Measurements from ENCODE around the gene CPPED1.

Gene CPPED1

DNA sequence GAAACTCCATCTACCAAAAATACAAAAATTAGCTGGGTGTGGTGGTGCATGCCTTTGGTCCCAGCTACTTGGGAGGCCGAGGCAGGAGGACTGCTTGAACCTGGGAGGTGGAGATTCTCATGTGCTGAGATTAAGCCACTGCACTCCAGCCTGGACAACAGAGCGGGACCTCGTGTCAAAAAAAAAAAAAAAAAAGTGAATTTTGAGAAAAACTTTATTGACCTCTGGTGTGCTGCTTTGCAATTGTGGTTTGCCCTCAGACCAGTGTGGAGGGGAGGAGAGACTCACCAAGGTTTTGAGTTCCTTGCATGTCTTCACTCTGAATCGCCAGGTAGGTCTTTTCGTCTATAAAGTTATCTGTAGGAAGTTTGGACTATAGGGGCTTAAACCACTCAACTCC, 145.2 kb downstream of the CPPED1 start:
- no peak for TF ChIP-seq ZFX (IDR thresholded peaks at IDR 0.05)
- TF ChIP-seq, protein P1, sequence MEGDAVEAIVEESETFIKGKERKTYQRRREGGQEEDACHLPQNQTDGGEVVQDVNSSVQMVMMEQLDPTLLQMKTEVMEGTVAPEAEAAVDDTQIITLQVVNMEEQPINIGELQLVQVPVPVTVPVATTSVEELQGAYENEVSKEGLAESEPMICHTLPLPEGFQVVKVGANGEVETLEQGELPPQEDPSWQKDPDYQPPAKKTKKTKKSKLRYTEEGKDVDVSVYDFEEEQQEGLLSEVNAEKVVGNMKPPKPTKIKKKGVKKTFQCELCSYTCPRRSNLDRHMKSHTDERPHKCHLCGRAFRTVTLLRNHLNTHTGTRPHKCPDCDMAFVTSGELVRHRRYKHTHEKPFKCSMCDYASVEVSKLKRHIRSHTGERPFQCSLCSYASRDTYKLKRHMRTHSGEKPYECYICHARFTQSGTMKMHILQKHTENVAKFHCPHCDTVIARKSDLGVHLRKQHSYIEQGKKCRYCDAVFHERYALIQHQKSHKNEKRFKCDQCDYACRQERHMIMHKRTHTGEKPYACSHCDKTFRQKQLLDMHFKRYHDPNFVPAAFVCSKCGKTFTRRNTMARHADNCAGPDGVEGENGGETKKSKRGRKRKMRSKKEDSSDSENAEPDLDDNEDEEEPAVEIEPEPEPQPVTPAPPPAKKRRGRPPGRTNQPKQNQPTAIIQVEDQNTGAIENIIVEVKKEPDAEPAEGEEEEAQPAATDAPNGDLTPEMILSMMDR (conservative IDR thresholded peaks at IDR 0.05): no peak
- H3K27ac ChIP-seq: no peak overlapping the region

DNA sequence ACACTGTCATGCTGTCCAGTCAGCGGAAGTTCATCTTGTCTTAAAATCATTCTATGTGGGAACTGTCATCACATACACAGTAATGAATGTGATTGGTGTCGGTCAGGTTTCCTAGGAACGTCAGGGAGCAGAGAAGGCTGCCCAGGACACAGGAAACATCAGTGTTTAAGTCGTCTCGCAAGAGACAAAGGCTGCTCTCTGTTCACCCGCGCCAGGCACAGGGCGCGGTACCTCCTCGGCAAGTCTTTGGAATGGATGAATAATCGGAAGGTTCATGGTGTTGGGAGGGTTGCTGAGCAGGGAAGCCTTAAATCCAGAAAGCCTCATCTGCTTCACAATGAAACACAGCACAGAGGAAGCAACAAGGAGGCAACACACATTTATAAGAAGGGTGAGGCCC, 148.2 kb downstream of the CPPED1 start:
- no peak overlapping the region for H3K27ac ChIP-seq
- TF ChIP-seq, protein P1 (conservative IDR thresholded peaks at IDR 0.05): no peak
- TF ChIP-seq ZFX (IDR thresholded peaks at IDR 0.05): no peak

DNA sequence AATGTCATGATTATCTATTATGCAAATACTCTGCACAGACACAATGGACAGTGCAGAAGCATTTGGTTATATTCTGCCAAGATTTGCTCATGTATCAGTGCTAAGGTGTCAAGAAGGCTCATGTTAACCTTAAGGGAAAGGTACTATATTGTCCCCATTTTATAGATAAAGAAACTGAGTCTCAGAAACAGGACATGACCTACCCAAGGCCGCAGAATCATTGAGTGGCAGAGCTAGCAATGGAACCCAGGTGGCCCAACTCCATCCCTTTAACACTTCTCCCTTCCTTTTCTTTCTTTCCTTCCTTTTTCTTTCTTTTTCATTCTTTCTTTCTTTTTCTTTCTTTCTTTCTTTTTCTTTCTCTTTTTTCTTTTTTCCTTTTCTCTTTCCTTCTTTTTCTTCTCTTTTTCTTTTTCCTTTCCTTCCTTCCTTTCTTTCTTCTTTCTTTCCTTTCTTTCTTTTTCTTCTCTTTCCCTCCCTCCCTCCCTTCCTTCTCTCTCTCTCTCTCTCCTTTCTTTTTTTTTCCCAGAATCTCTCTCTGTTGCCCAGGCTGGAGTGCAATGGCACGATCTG, 149.8 kb downstream of the CPPED1 start:
- no peak for TF ChIP-seq ZFX (IDR thresholded peaks at IDR 0.05)
- TF ChIP-seq, protein P1 (conservative IDR thresholded peaks at IDR 0.05): no peak

GRCh38 chr16:12652924-12653323, 150.8 kb downstream of the CPPED1 start:
- H3K27ac ChIP-seq: no peak overlapping the region
- TF ChIP-seq, protein P1 (conservative IDR thresholded peaks at IDR 0.05): no peak
- no peak for TF ChIP-seq ZFX (IDR thresholded peaks at IDR 0.05)

More for the DNA sequence above, 149.8 kb downstream of the CPPED1 start:
- no peak overlapping the region for H3K27ac ChIP-seq

- no peak overlapping the region for H3K27ac ChIP-seq
- TF ChIP-seq ZFX (IDR thresholded peaks at IDR 0.05): no peak
- TF ChIP-seq, protein P1 (conservative IDR thresholded peaks at IDR 0.05): no peak
Measured at GRCh38 chr16:12651765-12652512, 151.7 kb downstream of the CPPED1 start.

DNA sequence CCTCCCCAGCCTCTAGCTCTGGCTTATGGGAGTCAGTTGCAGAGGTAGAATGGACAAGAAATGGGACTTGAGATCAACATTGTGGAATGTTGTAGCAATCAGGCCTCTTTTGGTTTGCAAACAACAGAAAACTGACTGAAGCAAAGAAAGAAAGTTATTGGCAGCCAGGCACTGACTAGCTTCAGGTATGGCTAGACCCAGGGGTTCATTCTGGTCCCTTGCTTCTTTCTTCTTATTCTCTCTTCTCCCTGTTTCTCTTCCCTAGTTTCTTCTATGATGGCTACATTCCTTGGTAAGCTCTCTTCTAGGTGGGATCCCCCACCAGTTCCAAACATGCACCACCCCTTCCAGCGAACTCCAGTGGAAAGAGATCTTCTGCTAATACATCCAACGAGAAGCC, 154.3 kb downstream of the CPPED1 start:
- H3K27ac ChIP-seq: no peak overlapping the region
- TF ChIP-seq, protein P1 (conservative IDR thresholded peaks at IDR 0.05): no peak
- TF ChIP-seq ZFX (IDR thresholded peaks at IDR 0.05): no peak

DNA sequence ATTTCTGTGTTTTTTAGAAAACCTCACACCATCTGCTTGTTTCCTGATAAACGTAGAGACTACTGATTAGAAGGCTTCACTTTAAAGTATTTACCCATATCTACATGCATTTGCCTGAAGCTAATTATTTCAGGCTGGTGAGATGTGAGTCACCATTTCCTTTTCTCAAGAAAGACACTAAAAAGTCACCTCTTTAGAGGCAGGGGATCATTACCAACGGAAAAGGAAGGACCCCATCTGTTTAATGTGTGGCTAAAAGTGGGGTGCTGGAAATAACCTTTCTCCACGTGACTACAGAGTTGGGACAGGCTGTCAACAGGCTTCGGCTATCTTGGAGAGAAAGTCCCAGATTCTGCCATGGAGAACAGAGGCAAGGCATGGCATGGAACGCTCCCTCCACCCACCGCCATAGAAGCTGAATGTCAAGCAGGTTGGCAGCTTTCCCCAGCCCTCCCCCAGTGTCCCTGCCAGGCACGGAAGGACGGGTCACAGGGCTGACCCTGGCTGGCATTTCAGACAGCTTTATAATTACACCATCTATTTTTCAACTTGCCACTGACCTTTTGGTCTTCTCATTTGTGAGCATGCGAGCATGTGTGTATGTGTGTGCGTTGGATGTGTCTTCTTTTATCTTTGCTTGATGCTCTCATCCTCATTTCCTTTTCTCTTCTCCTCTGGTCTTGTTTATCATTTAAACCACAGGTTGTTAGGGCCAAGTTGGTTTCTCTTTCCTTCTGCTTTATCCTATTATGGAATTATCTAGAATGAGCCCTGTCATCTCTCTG, 157.0 kb downstream of the CPPED1 start:
- H3K27ac ChIP-seq: no peak overlapping the region
- no peak for TF ChIP-seq ZFX (IDR thresholded peaks at IDR 0.05)
- TF ChIP-seq, protein P1 (conservative IDR thresholded peaks at IDR 0.05): no peak
